ENCODE data around the gene ZMIZ1. TPM values are rescaled to one million over a fixed set of nuclear protein-coding genes. Genes with fewer than 3 reads are reported as not detected.

The ZMIZ1 gene
- total RNA-seq, 2 experiments from 2014 or later = 14.6 to 15.5 TPM

GRCh38 chr10:79072041-79072441, 3.3 kb downstream of the ZMIZ1 start:
- TF ChIP-seq CTCF (IDR thresholded peaks at IDR 0.05) = no peak
- ChIA-PET CTCF (no interaction called here), POLR2A (interaction anchor here (0.7 kb wide), 1 partner anchor 1420 kb away, joined by 3 read pairs; no protein-coding TSS in a partner anchor)
- DNase-seq (no peak), ATAC-seq (ENCODE audit: poor library complexity) (no peak)
- H3K36me3 Mint-ChIP-seq (ENCODE audit: low read depth) = peaks cover 15% of the 10 kb centered on the region
- H3K4me3 Mint-ChIP-seq = peak overlapping the region; percentile 87
- no peak overlapping the region for H3K4me3 ChIP-seq (ENCODE audit: low read length)
- H3K36me3 ChIP-seq (ENCODE audit: insufficient read depth, low read length) = no peaks in the 10 kb centered on the region
- peak overlapping the region; percentile 55 for H3K27ac Mint-ChIP-seq
- H3K9me3 ChIP-seq (ENCODE audit: control insufficient read depth in 1 of 2, insufficient read depth in 1 of 2, low read length in 2 of 2) = no peaks in the 10 kb centered on the region
- H3K4me1 Mint-ChIP-seq (ENCODE audit: low read depth) = peaks cover 34% of the 10 kb centered on the region
- H3K27me3 ChIP-seq (ENCODE audit: control insufficient read depth in 1 of 2, insufficient read depth in 2 of 2, low read length in 2 of 2) = no peaks in the 10 kb centered on the region
- no peak overlapping the region for H3K27ac ChIP-seq (ENCODE audit: low read depth in 1 of 2, low read length in 2 of 2)
- H3K27me3 Mint-ChIP-seq = no peaks in the 10 kb centered on the region
- intact Hi-C loops (cut with DNase I, micrococcal nuclease) = loop anchor here in 1 of 2 experiments (5.0 kb wide), 2 partner anchors 75 to 1025 kb away; no protein-coding TSS in a partner anchor
- H3K9me3 Mint-ChIP-seq = no peaks in the 10 kb centered on the region
- peaks cover 55% of the 10 kb centered on the region for H3K4me1 ChIP-seq (ENCODE audit: insufficient read depth, low read length)

GRCh38 chr10:79072994-79073645, 4.4 kb downstream of the ZMIZ1 start:
- Mint-ChIP-seq H3K27me3 (no peaks in the 10 kb centered on the region), H3K27ac (no peak overlapping the region), H3K4me1 (ENCODE audit: low read depth) (peaks cover 32% of the 10 kb centered on the region), H3K36me3 (ENCODE audit: low read depth) (peaks cover 9% of the 10 kb centered on the region), H3K9me3 (no peaks in the 10 kb centered on the region), H3K4me3 (peak overlapping the region; percentile 87)
- POLR2A ChIA-PET = interaction anchor here (0.7 kb wide), 1 partner anchor 1418 kb away, joined by 3 read pairs; no protein-coding TSS in a partner anchor
- H3K9me3 ChIP-seq (ENCODE audit: control insufficient read depth in 1 of 2, insufficient read depth in 1 of 2, low read length in 2 of 2) = no peaks in the 10 kb centered on the region
- no peak for ATAC-seq (ENCODE audit: poor library complexity)
- intact Hi-C loops (cut with DNase I, micrococcal nuclease) = loop anchor here in 1 of 2 experiments (5.0 kb wide), 2 partner anchors 74 to 1026 kb away; no protein-coding TSS in a partner anchor
- no peaks in the 10 kb centered on the region for H3K27me3 ChIP-seq (ENCODE audit: control insufficient read depth in 1 of 2, insufficient read depth in 2 of 2, low read length in 2 of 2)
- H3K36me3 ChIP-seq (ENCODE audit: insufficient read depth, low read length) = peaks cover 4% of the 10 kb centered on the region
- DNase-seq = no peak
- TF ChIP-seq CTCF (IDR thresholded peaks at IDR 0.05) = no peak
- peaks cover 49% of the 10 kb centered on the region for H3K4me1 ChIP-seq (ENCODE audit: insufficient read depth, low read length)
- CTCF ChIA-PET = no interaction called here
- H3K27ac ChIP-seq (ENCODE audit: low read depth in 1 of 2, low read length in 2 of 2) = no peak overlapping the region
- H3K4me3 ChIP-seq (ENCODE audit: low read length) = no peak overlapping the region

- intact Hi-C loops (cut with DNase I, micrococcal nuclease) = loop anchor here in 1 of 2 experiments (5.0 kb wide), 2 partner anchors 73 to 1027 kb away; no protein-coding TSS in a partner anchor
- Mint-ChIP-seq H3K4me1 (ENCODE audit: low read depth) (peaks cover 32% of the 10 kb centered on the region), H3K27me3 (no peaks in the 10 kb centered on the region), H3K9me3 (no peaks in the 10 kb centered on the region), H3K27ac (no peak overlapping the region), H3K36me3 (ENCODE audit: low read depth) (peaks cover 5% of the 10 kb centered on the region), H3K4me3 (peak overlapping the region; percentile 20)
- ChIA-PET CTCF (no interaction called here), POLR2A (no interaction called here)
- TF ChIP-seq CTCF (IDR thresholded peaks at IDR 0.05) = no peak
- DNase-seq (no peak), ATAC-seq (ENCODE audit: poor library complexity) (no peak)
- no peak overlapping the region for H3K4me3 ChIP-seq (ENCODE audit: low read length)
- H3K27me3 ChIP-seq (ENCODE audit: control insufficient read depth in 1 of 2, insufficient read depth in 2 of 2, low read length in 2 of 2) = no peaks in the 10 kb centered on the region
- H3K27ac ChIP-seq (ENCODE audit: low read depth in 1 of 2, low read length in 2 of 2) = no peak overlapping the region
- H3K4me1 ChIP-seq (ENCODE audit: insufficient read depth, low read length) = peaks cover 55% of the 10 kb centered on the region
- H3K36me3 ChIP-seq (ENCODE audit: insufficient read depth, low read length) = peaks cover 4% of the 10 kb centered on the region
- no peaks in the 10 kb centered on the region for H3K9me3 ChIP-seq (ENCODE audit: control insufficient read depth in 1 of 2, insufficient read depth in 1 of 2, low read length in 2 of 2)
Measured at GRCh38 chr10:79073784-79074432, 5.1 kb downstream of the ZMIZ1 start.

All from CD4-positive, alpha-beta T cell (primary cell).